Measurements from ENCODE around the gene GPS1.

The GPS1 gene

GRCh38 chr17:82061047-82061925 lies 9.6 kb downstream of the GPS1 start:
- Histone ChIP-seq H3K27me3 (no peaks in the 10 kb centered on the region), H3K4me1 (no peaks in the 10 kb centered on the region), H3K9me3 (no peaks in the 10 kb centered on the region), H3K36me3 (peaks cover 79% of the 10 kb centered on the region), H3K4me3 (ENCODE audit: low read depth, low read length) (no peak overlapping the region)
- TF ChIP-seq, protein P1, sequence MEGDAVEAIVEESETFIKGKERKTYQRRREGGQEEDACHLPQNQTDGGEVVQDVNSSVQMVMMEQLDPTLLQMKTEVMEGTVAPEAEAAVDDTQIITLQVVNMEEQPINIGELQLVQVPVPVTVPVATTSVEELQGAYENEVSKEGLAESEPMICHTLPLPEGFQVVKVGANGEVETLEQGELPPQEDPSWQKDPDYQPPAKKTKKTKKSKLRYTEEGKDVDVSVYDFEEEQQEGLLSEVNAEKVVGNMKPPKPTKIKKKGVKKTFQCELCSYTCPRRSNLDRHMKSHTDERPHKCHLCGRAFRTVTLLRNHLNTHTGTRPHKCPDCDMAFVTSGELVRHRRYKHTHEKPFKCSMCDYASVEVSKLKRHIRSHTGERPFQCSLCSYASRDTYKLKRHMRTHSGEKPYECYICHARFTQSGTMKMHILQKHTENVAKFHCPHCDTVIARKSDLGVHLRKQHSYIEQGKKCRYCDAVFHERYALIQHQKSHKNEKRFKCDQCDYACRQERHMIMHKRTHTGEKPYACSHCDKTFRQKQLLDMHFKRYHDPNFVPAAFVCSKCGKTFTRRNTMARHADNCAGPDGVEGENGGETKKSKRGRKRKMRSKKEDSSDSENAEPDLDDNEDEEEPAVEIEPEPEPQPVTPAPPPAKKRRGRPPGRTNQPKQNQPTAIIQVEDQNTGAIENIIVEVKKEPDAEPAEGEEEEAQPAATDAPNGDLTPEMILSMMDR (IDR thresholded peaks at IDR 0.05; ENCODE audit: low read depth, low read length), result no peak
- DNase-seq, result no peak

DNA sequence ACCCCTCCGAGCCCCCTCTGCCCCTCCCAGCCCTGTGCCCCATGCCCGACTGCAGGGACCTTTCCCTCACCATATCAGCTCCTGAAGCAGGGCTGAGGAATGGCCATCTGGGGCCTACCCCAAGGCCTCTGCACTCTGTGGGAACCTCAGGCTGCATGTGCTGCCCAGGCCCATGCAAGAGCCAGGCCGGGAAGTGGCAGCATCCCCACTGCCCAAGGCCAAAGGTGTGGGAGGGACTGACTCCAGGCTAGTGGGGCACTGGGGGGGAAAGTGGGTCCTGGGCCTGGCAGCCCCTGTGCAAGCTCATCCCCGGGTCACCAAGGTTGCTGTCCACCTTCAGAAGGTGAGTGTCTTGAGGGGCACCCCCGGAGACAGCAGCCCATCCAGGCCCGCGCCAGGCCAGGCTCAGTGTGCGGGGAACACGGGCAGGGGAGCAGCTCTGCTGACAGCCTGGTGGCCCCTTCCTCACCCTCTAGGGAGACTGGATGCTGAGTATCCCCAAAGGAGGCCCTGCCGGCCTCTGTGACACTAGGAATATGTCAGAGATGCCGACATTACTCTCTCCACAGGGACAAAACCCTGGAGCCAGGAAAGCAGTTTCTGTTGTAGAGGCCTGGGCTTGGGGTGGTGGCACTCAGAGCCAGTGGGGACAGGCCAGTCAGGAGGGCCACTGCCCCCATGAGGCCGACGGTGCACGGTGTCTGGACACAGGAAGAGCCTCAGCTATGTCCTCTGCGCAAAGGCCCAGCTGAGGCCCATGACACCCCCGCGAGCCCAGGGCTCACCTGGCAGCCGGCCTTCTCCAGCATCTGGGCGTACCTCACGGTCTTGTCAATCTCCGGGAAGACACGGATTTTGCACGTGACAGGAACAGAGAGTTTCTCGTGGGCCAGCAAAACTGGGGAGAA lies 10.6 kb downstream of the GPS1 start:
- Histone ChIP-seq H3K4me3 (ENCODE audit: low read depth, low read length) (no peak overlapping the region), H3K27me3 (no peaks in the 10 kb centered on the region), H3K36me3 (peaks cover 69% of the 10 kb centered on the region), H3K9me3 (no peaks in the 10 kb centered on the region), H3K4me1 (no peaks in the 10 kb centered on the region)
- DNase-seq, result no peak
- TF ChIP-seq, protein P1 (IDR thresholded peaks at IDR 0.05; ENCODE audit: low read depth, low read length), result no peak

- TF ChIP-seq, protein P1 (IDR thresholded peaks at IDR 0.05; ENCODE audit: low read depth, low read length), result no peak
- H3K27me3 ChIP-seq, result no peaks in the 10 kb centered on the region
- peaks cover 62% of the 10 kb centered on the region for H3K36me3 ChIP-seq
- H3K4me1 ChIP-seq, result no peaks in the 10 kb centered on the region
- DNase-seq, result no peak
- H3K4me3 ChIP-seq (ENCODE audit: low read depth, low read length), result no peak overlapping the region
- no peaks in the 10 kb centered on the region for H3K9me3 ChIP-seq
Observed at GRCh38 chr17:82062984-82063368, 11.3 kb downstream of the GPS1 start.

DNA sequence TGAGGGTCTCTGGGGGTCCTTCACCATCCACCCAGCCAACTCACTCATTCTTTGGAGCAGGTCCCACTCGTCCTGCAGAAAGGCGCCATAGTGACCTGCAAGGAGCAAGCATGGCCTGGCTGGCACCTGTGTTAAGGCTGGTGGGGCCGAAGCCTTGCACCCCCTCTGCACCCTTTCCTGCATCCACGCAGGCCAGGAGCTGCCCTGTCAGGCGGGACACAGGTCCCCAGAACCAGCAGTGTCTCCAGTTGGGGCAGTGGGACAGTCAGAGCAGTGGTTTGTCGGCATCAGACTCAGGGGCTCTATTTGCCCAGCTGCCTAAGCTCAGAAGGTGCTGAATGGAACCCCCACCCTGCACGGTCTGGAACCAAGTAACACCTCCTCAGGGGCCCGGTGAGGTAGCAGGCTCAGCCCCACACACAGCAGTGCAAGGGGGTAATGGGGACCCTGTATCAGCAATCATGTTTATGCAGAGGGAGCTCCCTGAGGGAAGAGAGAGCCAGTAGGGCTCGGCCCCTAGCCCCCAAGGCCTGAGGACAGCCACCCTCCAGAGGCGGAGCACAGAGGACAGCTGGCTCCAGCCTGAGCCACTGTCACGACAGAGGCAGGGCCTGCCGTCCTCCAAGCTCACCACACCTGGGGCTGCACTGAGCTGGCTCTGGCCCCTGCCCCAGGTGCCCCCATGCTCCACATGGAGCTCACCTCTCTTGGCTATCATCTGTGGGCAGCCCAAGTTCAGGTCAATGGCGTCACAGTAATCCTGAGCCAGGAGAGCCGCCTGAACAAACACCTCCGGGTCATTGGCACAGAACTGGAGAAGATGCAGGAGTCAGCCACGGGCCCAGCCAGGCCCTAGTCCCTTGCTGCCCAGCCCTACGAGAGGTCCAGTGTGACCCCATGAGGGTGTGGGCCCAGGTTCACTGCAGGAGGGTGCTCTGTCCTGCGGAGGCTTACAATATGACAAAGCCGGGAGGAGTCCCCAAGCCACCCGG lies 12.0 kb downstream of the GPS1 start:
- TF ChIP-seq, protein P1 (IDR thresholded peaks at IDR 0.05; ENCODE audit: low read depth, low read length), result no peak
- Histone ChIP-seq H3K9me3 (no peaks in the 10 kb centered on the region), H3K27me3 (no peaks in the 10 kb centered on the region), H3K4me1 (no peaks in the 10 kb centered on the region), H3K4me3 (ENCODE audit: low read depth, low read length) (peak overlapping the region; percentile 93), H3K36me3 (peaks cover 56% of the 10 kb centered on the region)
- no peak for DNase-seq

- H3K4me1 ChIP-seq, result no peaks in the 10 kb centered on the region
- H3K27me3 ChIP-seq, result no peaks in the 10 kb centered on the region
- peaks cover 47% of the 10 kb centered on the region for H3K36me3 ChIP-seq
- TF ChIP-seq, protein P1 (IDR thresholded peaks at IDR 0.05; ENCODE audit: low read depth, low read length), result no peak
- no peaks in the 10 kb centered on the region for H3K9me3 ChIP-seq
- H3K4me3 ChIP-seq (ENCODE audit: low read depth, low read length), result peak overlapping the region; percentile 93
- no peak for DNase-seq
Observed at GRCh38 chr17:82064433-82065192, 12.9 kb downstream of the GPS1 start.

All from BE2C (cell line).